ENCODE data around the gene REV3L.

REV3L gene

GRCh38 chr6:111471533-111471932, 11.5 kb downstream of the REV3L start:
- H3K9me3 ChIP-seq (ENCODE audit: severe bottlenecking) = no peaks in the 10 kb centered on the region

GRCh38 chr6:111470991-111471390, 12.0 kb downstream of the REV3L start:
- no peaks in the 10 kb centered on the region for H3K27me3 ChIP-seq (ENCODE audit: insufficient read depth, low read depth, severe bottlenecking)
- H3K4me3 ChIP-seq (ENCODE audit: low read depth, low read length) = no peak overlapping the region
- no peak for TF ChIP-seq CTCF (IDR thresholded peaks at IDR 0.05; ENCODE audit: low read depth, low read length)
- no peaks in the 10 kb centered on the region for H3K9me3 ChIP-seq (ENCODE audit: severe bottlenecking)
- no peak overlapping the region for H3K27ac ChIP-seq
- H3K36me3 ChIP-seq = peaks cover 11% of the 10 kb centered on the region
- DNase-seq = no peak

More at GRCh38 chr6:111471533-111471932, 11.5 kb downstream of the REV3L start:
- H3K4me3 ChIP-seq (ENCODE audit: low read depth, low read length) = no peak overlapping the region
- no peaks in the 10 kb centered on the region for H3K27me3 ChIP-seq (ENCODE audit: insufficient read depth, low read depth, severe bottlenecking)
- DNase-seq = no peak
- TF ChIP-seq CTCF (IDR thresholded peaks at IDR 0.05; ENCODE audit: low read depth, low read length) = no peak
- H3K36me3 ChIP-seq = peaks cover 9% of the 10 kb centered on the region
- no peak overlapping the region for H3K27ac ChIP-seq

GRCh38 chr6:111469543-111469942, 13.5 kb downstream of the REV3L start:
- H3K36me3 ChIP-seq = peaks cover 11% of the 10 kb centered on the region
- TF ChIP-seq CTCF (IDR thresholded peaks at IDR 0.05; ENCODE audit: low read depth, low read length) = no peak
- H3K4me3 ChIP-seq (ENCODE audit: low read depth, low read length) = no peak overlapping the region
- DNase-seq = no peak
- no peaks in the 10 kb centered on the region for H3K27me3 ChIP-seq (ENCODE audit: insufficient read depth, low read depth, severe bottlenecking)
- no peak overlapping the region for H3K27ac ChIP-seq
- no peaks in the 10 kb centered on the region for H3K9me3 ChIP-seq (ENCODE audit: severe bottlenecking)

- H3K4me3 ChIP-seq (ENCODE audit: low read depth, low read length) = no peak overlapping the region
- no peaks in the 10 kb centered on the region for H3K27me3 ChIP-seq (ENCODE audit: insufficient read depth, low read depth, severe bottlenecking)
- peaks cover 11% of the 10 kb centered on the region for H3K36me3 ChIP-seq
- TF ChIP-seq CTCF (IDR thresholded peaks at IDR 0.05; ENCODE audit: low read depth, low read length) = no peak
- no peak for DNase-seq
- H3K9me3 ChIP-seq (ENCODE audit: severe bottlenecking) = no peaks in the 10 kb centered on the region
- H3K27ac ChIP-seq = no peak overlapping the region
Observed at GRCh38 chr6:111468329-111469012, 14.5 kb downstream of the REV3L start.

GRCh38 chr6:111464184-111464583, 18.8 kb downstream of the REV3L start:
- TF ChIP-seq CTCF (IDR thresholded peaks at IDR 0.05; ENCODE audit: low read depth, low read length) = no peak
- no peak for DNase-seq
- H3K4me3 ChIP-seq (ENCODE audit: low read depth, low read length) = no peak overlapping the region
- H3K27ac ChIP-seq = no peak overlapping the region
- peaks cover 2% of the 10 kb centered on the region for H3K9me3 ChIP-seq (ENCODE audit: severe bottlenecking)
- H3K36me3 ChIP-seq = peaks cover 15% of the 10 kb centered on the region
- H3K27me3 ChIP-seq (ENCODE audit: insufficient read depth, low read depth, severe bottlenecking) = no peaks in the 10 kb centered on the region
